Measurements from ENCODE around the gene TBC1D30.

TBC1D30 gene

GRCh38 chr12:64915242-64915641 lies 90.8 kb downstream of the TBC1D30 start:
- DNase-seq = no peak

GRCh38 chr12:64916411-64917261 lies 92.2 kb downstream of the TBC1D30 start:
- DNase-seq = no peak

GRCh38 chr12:64918344-64918743 lies 93.9 kb downstream of the TBC1D30 start:
- no peak for DNase-seq

GRCh38 chr12:64918801-64919200 lies 94.4 kb downstream of the TBC1D30 start:
- DNase-seq = no peak

GRCh38 chr12:64922853-64923252 lies 98.4 kb downstream of the TBC1D30 start:
- no peak for DNase-seq

- peak; percentile 3 for DNase-seq
These were observed 99.1 kb downstream of the TBC1D30 start for GRCh38 chr12:64923536-64923935.
